ENCODE measurements around the gene PALLD. TPM values are rescaled to one million over a fixed set of nuclear protein-coding genes. Genes with fewer than 3 reads are reported as not detected.

Gene PALLD
- polyA plus RNA-seq, 3 donors: 6.1 to 11.8 (median 9.9) TPM

DNA sequence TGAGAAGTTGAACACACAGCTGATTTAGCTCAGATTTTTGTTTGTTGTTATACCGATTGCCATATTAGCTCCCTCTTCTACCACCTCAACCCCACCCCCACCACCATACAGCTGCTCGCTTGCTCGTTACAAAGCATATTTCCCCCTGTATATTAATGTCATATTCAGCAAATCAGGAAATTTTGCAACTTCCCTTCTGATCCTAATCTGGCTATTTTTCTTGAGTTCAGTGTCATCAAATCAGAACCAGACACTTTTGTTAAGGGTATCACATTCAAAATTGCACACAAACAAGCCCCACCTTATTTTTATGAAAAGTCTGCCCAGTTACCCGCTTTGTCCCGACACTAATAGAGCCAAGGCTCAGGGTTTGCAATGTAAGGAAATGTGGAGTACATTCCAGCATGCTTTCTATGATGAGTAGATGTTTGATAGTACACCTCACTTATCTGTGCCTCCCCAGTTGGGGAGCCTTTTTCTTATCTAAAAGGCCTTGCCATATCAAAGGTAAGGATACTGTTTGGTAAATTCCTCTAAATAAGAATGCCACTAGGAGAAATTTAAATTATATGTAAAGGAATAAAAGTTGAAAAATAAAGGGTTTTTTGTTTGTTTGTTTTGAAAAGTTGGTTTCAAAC lies 301.0 kb downstream of the PALLD start:
- Histone ChIP-seq H4K20me1 (ENCODE audit: insufficient read depth, low read length) (no peaks in the 10 kb centered on the region), H2AFZ (ENCODE audit: insufficient read depth, low read depth, low read length, poor library complexity, severe bottlenecking) (no peak overlapping the region), H3K27me3 (ENCODE audit: control insufficient read depth in 2 of 2, insufficient read depth in 2 of 2, low read length in 2 of 2) (no peaks in the 10 kb centered on the region), H3K4me2 (replicated peaks; ENCODE audit: extremely low read depth, low read length, poor library complexity, severe bottlenecking) (peak overlapping the region; percentile 72), H3K79me2 (ENCODE audit: insufficient read depth, low read length) (no peaks in the 10 kb centered on the region), H3K4me3 (replicated peaks in 1 of 3; ENCODE audit: low read depth in 2 of 3, low read length in 3 of 3) (peak overlapping the region; percentile 14 to 58 (median 32)), H3K27ac (ENCODE audit: low read depth in 1 of 2, low read length in 2 of 2) (peak overlapping the region; percentile 69 to 94), H3K9me3 (replicated peaks in 1 of 2; ENCODE audit: control insufficient read depth in 1 of 2, insufficient read depth in 1 of 2, low read length in 2 of 2) (no peaks in the 10 kb centered on the region), H3K4me1 (ENCODE audit: control insufficient read depth in 1 of 2, insufficient read depth in 2 of 2, low read length in 2 of 2) (peaks cover 54 to 73% of the 10 kb centered on the region in 2 donors), H3K36me3 (replicated peaks in 1 of 2; ENCODE audit: control insufficient read depth in 1 of 2, insufficient read depth in 2 of 2, low read length in 2 of 2) (no peaks in the 10 kb centered on the region), H3K9ac (ENCODE audit: insufficient read depth, low read length, poor library complexity, severe bottlenecking) (peak overlapping the region; percentile 57)
- intact Hi-C loops (cut with micrococcal nuclease): loop anchor here (5.0 to 10.0 kb wide), 2 partner anchors 73 to 76 kb away; no protein-coding TSS in a partner anchor
- Mint-ChIP-seq H3K36me3 (no peaks in the 10 kb centered on the region), H3K4me1 (peaks cover 58% of the 10 kb centered on the region), H3K4me3 (peak overlapping the region; percentile 59 to 82), H3K27me3 (ENCODE audit: low read depth in 3 of 3) (no peaks in the 10 kb centered on the region), H3K27ac (peak overlapping the region; percentile 90 to 97 (median 96)), H3K9me3 (no peaks in the 10 kb centered on the region)
- WGBS (ENCODE audit: insufficient coverage): 0% methylated on average over 2 of the region's 5 CpGs
- TF ChIP-seq CTCF (IDR thresholded peaks at IDR 0.05): no peak
- DNase-seq: peak; percentile 46 to 84 (median 64)

GRCh38 chr4:168800926-168801325 lies 304.1 kb downstream of the PALLD start:
- H3K27me3 Mint-ChIP-seq (ENCODE audit: low read depth in 3 of 3): no peaks in the 10 kb centered on the region
- no peak overlapping the region for H3K4me3 ChIP-seq (replicated peaks in 1 of 3; ENCODE audit: low read depth in 2 of 3, low read length in 3 of 3)
- no peak overlapping the region for H3K27ac Mint-ChIP-seq
- H3K4me2 ChIP-seq (replicated peaks; ENCODE audit: extremely low read depth, low read length, poor library complexity, severe bottlenecking): no peak overlapping the region
- no peaks in the 10 kb centered on the region for H3K9me3 Mint-ChIP-seq
- 89% methylated on average over 1 of the region's 2 CpGs for WGBS (ENCODE audit: insufficient coverage)
- H3K9me3 ChIP-seq (replicated peaks in 1 of 2; ENCODE audit: control insufficient read depth in 1 of 2, insufficient read depth in 1 of 2, low read length in 2 of 2): no peaks in the 10 kb centered on the region
- DNase-seq: no peak
- no peak overlapping the region for H2AFZ ChIP-seq (ENCODE audit: insufficient read depth, low read depth, low read length, poor library complexity, severe bottlenecking)
- H3K4me1 Mint-ChIP-seq: peaks cover 58% of the 10 kb centered on the region
- H3K27ac ChIP-seq (ENCODE audit: low read depth in 1 of 2, low read length in 2 of 2): no peak overlapping the region
- intact Hi-C loops (cut with micrococcal nuclease): no loop called here
- no peak overlapping the region for H3K4me3 Mint-ChIP-seq
- no peaks in the 10 kb centered on the region for H3K79me2 ChIP-seq (ENCODE audit: insufficient read depth, low read length)
- no peak for TF ChIP-seq CTCF (IDR thresholded peaks at IDR 0.05)
- H3K9ac ChIP-seq (ENCODE audit: insufficient read depth, low read length, poor library complexity, severe bottlenecking): no peak overlapping the region
- no peaks in the 10 kb centered on the region for H3K36me3 Mint-ChIP-seq
- H3K4me1 ChIP-seq (ENCODE audit: control insufficient read depth in 1 of 2, insufficient read depth in 2 of 2, low read length in 2 of 2): peaks cover 51 to 68% of the 10 kb centered on the region in 2 donors
- H3K27me3 ChIP-seq (ENCODE audit: control insufficient read depth in 2 of 2, insufficient read depth in 2 of 2, low read length in 2 of 2): no peaks in the 10 kb centered on the region
- H4K20me1 ChIP-seq (ENCODE audit: insufficient read depth, low read length): no peaks in the 10 kb centered on the region
- H3K36me3 ChIP-seq (replicated peaks in 1 of 2; ENCODE audit: control insufficient read depth in 1 of 2, insufficient read depth in 2 of 2, low read length in 2 of 2): no peaks in the 10 kb centered on the region

Measured in CD14-positive monocyte (primary cell).